Measurements from ENCODE around the gene CBX2. TPM values are rescaled to one million over a fixed set of nuclear protein-coding genes. Genes with fewer than 3 reads are reported as not detected.
"Not testable (repeated sequence)": the region's sequence is repeated elsewhere in the genome, so short reads cannot be mapped to it uniquely, and the experiment has no call there.

CBX2 gene
- total and polyA plus RNA-seq, 4 donors = 1.4 to 13.5 (median 3.0) TPM

DNA sequence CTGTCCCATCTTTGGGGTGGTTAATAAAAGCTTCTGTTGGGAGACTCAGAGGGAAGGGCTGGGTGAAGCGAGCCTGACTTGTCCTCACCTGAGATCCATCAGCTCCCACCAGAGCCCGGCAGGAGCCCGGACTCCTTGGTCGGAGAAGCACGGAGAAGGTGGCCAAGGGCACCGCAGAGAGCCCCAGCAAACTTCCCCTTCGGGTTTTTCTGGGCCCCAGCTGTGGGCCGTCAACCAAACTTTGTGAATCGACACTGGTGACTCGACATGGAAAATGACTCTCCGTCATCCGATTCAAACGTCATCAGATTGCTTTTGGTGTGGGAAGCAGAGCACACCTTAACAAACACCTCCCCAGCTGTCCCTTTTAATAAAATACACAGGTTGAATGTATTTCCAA lies 25.8 kb upstream of the CBX2 start:
- Histone ChIP-seq H3K27ac (ENCODE audit: low read depth in 1 of 2, low read length in 1 of 2) (no peak overlapping the region), H3K4me3 (no peak overlapping the region), H3K27me3 (ENCODE audit: control insufficient read depth in 3 of 3, insufficient read depth in 3 of 3, low read length in 2 of 3) (peaks cover 10 to 34% (median 33%) of the 10 kb centered on the region in 3 donors), H3K4me1 (ENCODE audit: control insufficient read depth in 5 of 5, insufficient read depth in 5 of 5, low read length in 5 of 5) (peaks cover 0 to 8% (median 7%) of the 10 kb centered on the region in 5 donors), H3K9ac (ENCODE audit: insufficient read depth in 1 of 2, low read length in 2 of 2) (no peak overlapping the region), H3K9me3 (ENCODE audit: control insufficient read depth in 4 of 4, insufficient read depth in 3 of 4, low read length in 3 of 4) (peaks cover 0 to 4% (median 0%) of the 10 kb centered on the region in 4 donors), H3K36me3 (ENCODE audit: control insufficient read depth in 4 of 4, insufficient read depth in 4 of 4, low read length in 4 of 4) (no peaks in the 10 kb centered on the region)
- DNase-seq = no peak
- TF ChIP-seq, protein P1, sequence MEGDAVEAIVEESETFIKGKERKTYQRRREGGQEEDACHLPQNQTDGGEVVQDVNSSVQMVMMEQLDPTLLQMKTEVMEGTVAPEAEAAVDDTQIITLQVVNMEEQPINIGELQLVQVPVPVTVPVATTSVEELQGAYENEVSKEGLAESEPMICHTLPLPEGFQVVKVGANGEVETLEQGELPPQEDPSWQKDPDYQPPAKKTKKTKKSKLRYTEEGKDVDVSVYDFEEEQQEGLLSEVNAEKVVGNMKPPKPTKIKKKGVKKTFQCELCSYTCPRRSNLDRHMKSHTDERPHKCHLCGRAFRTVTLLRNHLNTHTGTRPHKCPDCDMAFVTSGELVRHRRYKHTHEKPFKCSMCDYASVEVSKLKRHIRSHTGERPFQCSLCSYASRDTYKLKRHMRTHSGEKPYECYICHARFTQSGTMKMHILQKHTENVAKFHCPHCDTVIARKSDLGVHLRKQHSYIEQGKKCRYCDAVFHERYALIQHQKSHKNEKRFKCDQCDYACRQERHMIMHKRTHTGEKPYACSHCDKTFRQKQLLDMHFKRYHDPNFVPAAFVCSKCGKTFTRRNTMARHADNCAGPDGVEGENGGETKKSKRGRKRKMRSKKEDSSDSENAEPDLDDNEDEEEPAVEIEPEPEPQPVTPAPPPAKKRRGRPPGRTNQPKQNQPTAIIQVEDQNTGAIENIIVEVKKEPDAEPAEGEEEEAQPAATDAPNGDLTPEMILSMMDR (IDR thresholded peaks at IDR 0.05; ENCODE audit: control extremely low read depth, extremely low read depth) = no peak
- no peak for ATAC-seq (ENCODE audit: insufficient read depth, low FRiP score)
- 39 to 59% methylated on average over 13 of the region's 13 CpGs for WGBS, 2 donors

DNA sequence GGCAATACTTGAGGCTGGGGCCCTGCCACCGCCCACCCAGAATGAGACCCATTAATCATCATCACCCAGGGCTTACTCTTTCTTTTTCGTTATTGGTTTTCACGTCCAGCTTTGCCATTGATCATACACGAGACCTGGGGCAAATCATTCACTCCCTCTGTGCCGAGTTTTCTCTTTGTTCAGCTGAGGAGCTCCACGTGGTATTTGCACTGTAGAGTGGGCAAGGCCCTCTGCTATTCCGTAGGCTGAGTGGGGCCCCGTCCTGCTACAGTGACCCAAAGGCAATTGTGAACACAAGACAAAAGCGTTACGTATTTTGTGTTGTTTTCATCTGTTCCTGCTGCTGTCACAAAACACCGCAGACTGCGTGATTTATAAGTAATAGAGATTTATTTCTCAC lies 23.6 kb upstream of the CBX2 start:
- TF ChIP-seq, protein P1 (IDR thresholded peaks at IDR 0.05; ENCODE audit: control extremely low read depth, extremely low read depth) = no peak
- H3K27me3 ChIP-seq (ENCODE audit: control insufficient read depth in 3 of 3, insufficient read depth in 3 of 3, low read length in 2 of 3) = peaks cover 0 to 18% (median 17%) of the 10 kb centered on the region in 3 donors
- no peak overlapping the region for H3K4me3 ChIP-seq
- no peak overlapping the region for H3K9ac ChIP-seq (ENCODE audit: insufficient read depth in 1 of 2, low read length in 2 of 2)
- DNase-seq (no peak), ATAC-seq (ENCODE audit: insufficient read depth, low FRiP score) (no peak)
- 72 to 90% methylated on average over 12 of the region's 12 CpGs for WGBS, 2 donors
- H3K9me3 ChIP-seq (ENCODE audit: control insufficient read depth in 4 of 4, insufficient read depth in 3 of 4, low read length in 3 of 4) = no peaks in the 10 kb centered on the region
- H3K4me1 ChIP-seq (ENCODE audit: control insufficient read depth in 5 of 5, insufficient read depth in 5 of 5, low read length in 5 of 5) = no peaks in the 10 kb centered on the region
- no peak overlapping the region for H3K27ac ChIP-seq (ENCODE audit: low read depth in 1 of 2, low read length in 1 of 2)
- H3K36me3 ChIP-seq (ENCODE audit: control insufficient read depth in 4 of 4, insufficient read depth in 4 of 4, low read length in 4 of 4) = no peaks in the 10 kb centered on the region

DNA sequence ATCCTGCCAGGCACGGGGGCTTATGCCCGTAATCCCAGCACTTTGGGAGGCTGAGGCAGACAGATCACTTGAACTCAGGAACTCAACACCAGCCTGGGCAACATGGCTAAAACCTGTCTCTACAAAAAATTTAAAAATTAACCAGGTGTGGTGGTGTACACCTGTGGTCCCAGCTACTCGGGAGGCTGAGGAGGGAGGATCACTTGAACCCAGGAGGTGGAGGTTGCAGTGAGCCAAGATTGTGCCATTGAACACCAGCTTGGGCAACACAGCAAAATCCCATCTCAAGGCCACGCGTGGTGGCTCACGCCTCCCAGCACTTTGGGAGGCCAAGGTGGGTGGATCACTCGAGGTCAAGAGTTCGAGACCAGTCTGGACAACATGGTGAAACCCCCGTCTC lies 23.0 kb upstream of the CBX2 start:
- H3K4me3 ChIP-seq; H3K9ac ChIP-seq (ENCODE audit: insufficient read depth in 1 of 2, low read length in 2 of 2); H3K9me3 ChIP-seq (ENCODE audit: control insufficient read depth in 4 of 4, insufficient read depth in 3 of 4, low read length in 3 of 4); H3K4me1 ChIP-seq (ENCODE audit: control insufficient read depth in 5 of 5, insufficient read depth in 5 of 5, low read length in 5 of 5); H3K36me3 ChIP-seq (ENCODE audit: control insufficient read depth in 4 of 4, insufficient read depth in 4 of 4, low read length in 4 of 4); ATAC-seq (ENCODE audit: insufficient read depth, low FRiP score); DNase-seq; H3K27ac ChIP-seq (ENCODE audit: low read depth in 1 of 2, low read length in 1 of 2): not testable (repeated sequence)
- WGBS, 2 donors = 90 to 93% methylated on average over 9 of the region's 9 CpGs
- H3K27me3 ChIP-seq (ENCODE audit: control insufficient read depth in 3 of 3, insufficient read depth in 3 of 3, low read length in 2 of 3) = peaks cover 0 to 12% (median 11%) of the 10 kb centered on the region in 3 donors

DNA sequence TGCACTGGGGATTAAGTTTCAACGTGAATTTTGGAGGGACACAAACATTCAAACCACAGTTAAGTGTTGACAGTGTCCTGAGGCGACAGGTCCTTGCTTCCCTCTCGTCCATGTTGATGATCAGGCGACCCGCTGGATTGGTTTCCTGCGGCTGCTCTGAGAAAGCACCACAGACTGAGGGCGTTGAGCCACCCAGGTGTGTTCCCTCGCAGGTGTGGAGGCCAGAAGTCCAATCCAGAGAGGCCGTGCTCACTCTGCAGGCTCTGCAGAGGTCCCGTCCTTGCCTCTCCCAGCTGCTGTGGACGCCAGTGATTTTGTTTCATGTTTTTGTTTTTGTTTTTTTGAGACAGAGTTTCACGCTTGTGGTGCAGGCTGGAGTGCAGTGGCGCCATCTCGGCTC lies 22.4 kb upstream of the CBX2 start:
- ATAC-seq (ENCODE audit: insufficient read depth, low FRiP score) (no peak), DNase-seq (no peak)
- Histone ChIP-seq H3K36me3 (ENCODE audit: control insufficient read depth in 4 of 4, insufficient read depth in 4 of 4, low read length in 4 of 4) (no peaks in the 10 kb centered on the region), H3K9me3 (ENCODE audit: control insufficient read depth in 4 of 4, insufficient read depth in 3 of 4, low read length in 3 of 4) (no peaks in the 10 kb centered on the region), H3K4me3 (no peak overlapping the region), H3K4me1 (ENCODE audit: control insufficient read depth in 5 of 5, insufficient read depth in 5 of 5, low read length in 5 of 5) (no peaks in the 10 kb centered on the region), H3K27me3 (ENCODE audit: control insufficient read depth in 3 of 3, insufficient read depth in 3 of 3, low read length in 2 of 3) (peaks cover 0 to 9% (median 8%) of the 10 kb centered on the region in 3 donors), H3K27ac (ENCODE audit: low read depth in 1 of 2, low read length in 1 of 2) (no peak overlapping the region), H3K9ac (ENCODE audit: insufficient read depth in 1 of 2, low read length in 2 of 2) (no peak overlapping the region)
- TF ChIP-seq, protein P1 (IDR thresholded peaks at IDR 0.05; ENCODE audit: control extremely low read depth, extremely low read depth) = no peak
- 90% methylated on average over 14 of the region's 14 CpGs for WGBS, 2 donors

Data from lung (tissue), 12 donors.